Endothelial cell of umbilical vein (primary cell): ENCODE data around the gene CCT3. TPM values are rescaled to one million over a fixed set of nuclear protein-coding genes. Genes with fewer than 3 reads are reported as not detected.

Source experiments
- BruUV-seq: library from RNA; stranded (reverse); fragments of 400-500 nt; replicated peaks from 2 replicates; lab custom pipeline; 2021; lab: Mats Ljungman, UMichigan
- CTCF ChIA-PET: fragments of 300-600, 350-600 bp; sonication (Branson Sonifier 250); formaldehyde crosslinking; loops from one replicate; lab custom pipeline; 2021; ENCODE audit warnings: antibody characterized with exemption, inconsistent platforms; lab: Charles Lee
- POLR2A ChIA-PET: fragments of 300-600, 350-600 bp; sonication (Branson Sonifier 250); formaldehyde crosslinking; loops from one replicate; lab custom pipeline; 2021; ENCODE audit warnings: antibody characterized with exemption, inconsistent platforms; lab: Charles Lee
- DNase-seq: peaks from one replicate; pipeline ENCODE4 v3.0.0-alpha.2; 2011; ENCODE audit warnings: low read depth, low spot score
- FAIRE-seq: peaks from 2 replicates; lab custom pipeline; 2011; peaks lifted over from hg19 to GRCh38; lab: Jason Lieb, UNC
- H2AFZ ChIP-seq: 2 replicates; pipeline ENCODE4 v1.6.0; 2012; ENCODE audit warnings: low read depth, low read length, control low read depth, inconsistent platforms
- H3K27ac ChIP-seq: 2 replicates; pipeline ENCODE4 v1.5.1; 2011; ENCODE audit warnings: low read depth, mild to moderate bottlenecking, control low read depth, low read length, moderate library complexity; ENCODE audit not compliant: insufficient read depth
- H3K27me3 ChIP-seq, 2 experiments: 2 replicates each; pipeline versions ENCODE4 v1.6.0 to v1.6.1; 2011; ENCODE audit warnings: low read length in 2 of 2, mixed read lengths in 1 of 2; ENCODE audit not compliant: control insufficient read depth in 2 of 2, insufficient read depth in 2 of 2
- H3K36me3 ChIP-seq, 2 experiments: 2 replicates in 1 of 2; 3 replicates in 1 of 2; pipeline ENCODE4 v1.5.1; 2011; ENCODE audit warnings: low read length in 2 of 2, mild to moderate bottlenecking in 1 of 2, moderate library complexity in 1 of 2; ENCODE audit not compliant: control insufficient read depth in 2 of 2, insufficient read depth in 2 of 2; ENCODE audit errors: extremely low read depth in 1 of 2
- H3K4me1 ChIP-seq: 3 replicates; pipeline ENCODE4 v1.5.1; 2011; ENCODE audit warnings: mild to moderate bottlenecking, low read length; ENCODE audit not compliant: control insufficient read depth, insufficient read depth; ENCODE audit errors: extremely low read depth
- H3K4me2 ChIP-seq: 2 replicates; pipeline ENCODE4 v1.6.1; 2011; ENCODE audit warnings: low read length, control low read depth, mixed read lengths; ENCODE audit not compliant: insufficient read depth
- H3K4me3 ChIP-seq, 3 experiments: fragments of 200-600 bp in 1 of 3; sonication (generic), shearing (Covaris generic) in 1 of 3; replicated peaks in 1 of 3; 2 replicates each; pipeline ENCODE4 v1.5.1; 2011 to 2016; ENCODE audit warnings: control low read depth in 3 of 3, low read length in 3 of 3, mild to moderate bottlenecking in 2 of 3, inconsistent platforms in 1 of 3, low read depth in 1 of 3, moderate library complexity in 1 of 3; ENCODE audit not compliant: insufficient read depth in 1 of 3
- H3K79me2 ChIP-seq: 2 replicates; pipeline ENCODE4 v1.6.0; 2012; ENCODE audit warnings: low read length, inconsistent platforms; ENCODE audit not compliant: control insufficient read depth, insufficient read depth
- H3K9ac ChIP-seq: replicated peaks from 2 replicates; pipeline ENCODE3; 2011; ENCODE audit warnings: low read length, control low read depth; ENCODE audit not compliant: insufficient read depth; ENCODE audit errors: extremely low read depth
- H3K9me1 ChIP-seq: replicated peaks from 3 replicates; pipeline ENCODE4 v1.6.0; 2011; ENCODE audit warnings: mild to moderate bottlenecking, low read length; ENCODE audit not compliant: control insufficient read depth, insufficient read depth; ENCODE audit errors: extremely low read depth
- H3K9me3 ChIP-seq: replicated peaks from 2 replicates; pipeline ENCODE4 v1.5.1; 2012; ENCODE audit warnings: low read length, inconsistent platforms; ENCODE audit not compliant: control insufficient read depth, insufficient read depth
- H4K20me1 ChIP-seq: replicated peaks from 2 replicates; pipeline ENCODE3; 2011; ENCODE audit warnings: mild to moderate bottlenecking, low read length; ENCODE audit not compliant: control insufficient read depth, insufficient read depth; ENCODE audit errors: extremely low read depth
- EZH2 ChIP-seq: IDR thresholded peaks from 2 replicates; pipeline ENCODE4 v1.6.1; 2012; ENCODE audit warnings: borderline replicate concordance, low read depth, mild to moderate bottlenecking, moderate library complexity, low read length, inconsistent platforms; ENCODE audit not compliant: severe bottlenecking
- FOS ChIP-seq: IDR thresholded peaks from 2 replicates; pipeline ENCODE4 v1.6.1; 2011; ENCODE audit warnings: mild to moderate bottlenecking, low read length, moderate library complexity, borderline replicate concordance; ENCODE audit not compliant: insufficient read depth
- GATA2 ChIP-seq: IDR thresholded peaks from 2 replicates; pipeline ENCODE4 v1.7.0; 2011; ENCODE audit warnings: low read depth, mild to moderate bottlenecking, moderate library complexity, mixed read lengths, low read length; ENCODE audit not compliant: insufficient read length, insufficient read depth
- JUN ChIP-seq: IDR thresholded peaks from 2 replicates; pipeline ENCODE4 v1.6.1; 2011; ENCODE audit warnings: borderline replicate concordance, low read depth; ENCODE audit not compliant: insufficient read length, insufficient read depth
- MYC ChIP-seq: IDR thresholded peaks from one replicate; pipeline ENCODE4 v1.6.1; 2011; ENCODE audit warnings: mild to moderate bottlenecking, low read depth, low read length
- POLR2A ChIP-seq: IDR thresholded peaks from 2 replicates; pipeline ENCODE4 v1.6.1; 2012; ENCODE audit warnings: low read depth, mild to moderate bottlenecking, control low read depth, low read length
- POLR2AphosphoS5 ChIP-seq: IDR thresholded peaks from 2 replicates; pipeline ENCODE4 v1.6.1; 2012; ENCODE audit warnings: low read depth, mild to moderate bottlenecking, control low read depth, low read length, moderate library complexity; ENCODE audit not compliant: insufficient read depth
- dilution Hi-C: fragments of 300-500 bp; cut with MboI; formaldehyde crosslinking; loops from one replicate; pipeline ENCODE4 v1.15.0; 2019; ENCODE audit warnings: low sequenced_read_pairs; ENCODE audit not compliant: extremely low pct_ligation_motif_present
- intact Hi-C: fragments of 100-400 bp; cut with micrococcal nuclease; formaldehyde crosslinking; loops from one replicate; pipeline ENCODE4 v1.10.0; 2022
- polyA plus RNA-seq, 4 experiments: library from polyadenylated mRNA; depleted of rRNA in 3 of 4; stranded (reverse) in 3 of 4; unstranded in 1 of 4; fragments of >200 nt; gene quantifications; 2 replicates each; pipeline versions ENCODE4 v1.2.1 to v1.2.3, GENCODE V29; 2011 to 2012; ENCODE audit warnings: missing spikeins in 1 of 4
- total RNA-seq: library from RNA; stranded (reverse); gene quantifications from 2 replicates; pipeline ENCODE4 v1.2.3, GENCODE V29; 2021
- TF ChIP-seq, protein P1 (sequence below), 2 donors: IDR thresholded peaks; 1 replicate in 1 of 2; 2 replicates in 1 of 2; pipeline ENCODE4 v1.5.1; 2011; ENCODE audit warnings: low read length in 2 of 2, mild to moderate bottlenecking in 2 of 2, moderate library complexity in 2 of 2, control low read depth in 1 of 2, inconsistent platforms in 1 of 2, low read depth in 1 of 2; ENCODE audit not compliant: insufficient read depth in 1 of 2; ENCODE audit errors: extremely low read depth in 1 of 2
- TF ChIP-seq, protein P2 (sequence below): IDR thresholded peaks from 2 replicates; pipeline ENCODE4 v1.6.1; 2011; ENCODE audit not compliant: insufficient read depth, insufficient read length

Gene CCT3
- total and polyA plus RNA-seq, 2 donors (not counting 3 experiments of a cell fraction or from before 2014, with no cell fraction given), result 276 to 367 TPM

DNA sequence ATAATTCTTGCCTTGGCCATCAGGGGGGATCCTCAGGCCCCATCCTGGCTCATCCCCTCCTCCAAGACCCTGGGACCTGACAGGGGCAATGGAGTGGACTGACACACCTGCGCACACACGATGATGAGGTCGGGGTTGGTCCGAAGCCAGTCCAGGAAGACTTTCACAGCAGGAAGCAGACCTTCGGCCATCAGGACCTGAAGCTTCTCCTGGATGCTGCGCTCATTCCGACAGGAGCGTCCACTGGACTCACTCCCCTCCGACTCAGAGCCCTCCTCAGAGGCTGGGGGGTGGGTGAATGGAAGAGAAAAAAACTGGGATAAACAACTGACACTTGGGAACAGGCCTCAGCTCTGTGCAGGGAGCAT, 74.8 kb downstream of the CCT3 start:
- POLR2A ChIA-PET, result no interaction called here
- TF ChIP-seq, protein P1, sequence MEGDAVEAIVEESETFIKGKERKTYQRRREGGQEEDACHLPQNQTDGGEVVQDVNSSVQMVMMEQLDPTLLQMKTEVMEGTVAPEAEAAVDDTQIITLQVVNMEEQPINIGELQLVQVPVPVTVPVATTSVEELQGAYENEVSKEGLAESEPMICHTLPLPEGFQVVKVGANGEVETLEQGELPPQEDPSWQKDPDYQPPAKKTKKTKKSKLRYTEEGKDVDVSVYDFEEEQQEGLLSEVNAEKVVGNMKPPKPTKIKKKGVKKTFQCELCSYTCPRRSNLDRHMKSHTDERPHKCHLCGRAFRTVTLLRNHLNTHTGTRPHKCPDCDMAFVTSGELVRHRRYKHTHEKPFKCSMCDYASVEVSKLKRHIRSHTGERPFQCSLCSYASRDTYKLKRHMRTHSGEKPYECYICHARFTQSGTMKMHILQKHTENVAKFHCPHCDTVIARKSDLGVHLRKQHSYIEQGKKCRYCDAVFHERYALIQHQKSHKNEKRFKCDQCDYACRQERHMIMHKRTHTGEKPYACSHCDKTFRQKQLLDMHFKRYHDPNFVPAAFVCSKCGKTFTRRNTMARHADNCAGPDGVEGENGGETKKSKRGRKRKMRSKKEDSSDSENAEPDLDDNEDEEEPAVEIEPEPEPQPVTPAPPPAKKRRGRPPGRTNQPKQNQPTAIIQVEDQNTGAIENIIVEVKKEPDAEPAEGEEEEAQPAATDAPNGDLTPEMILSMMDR (IDR thresholded peaks at IDR 0.05; ENCODE audit: extremely low read depth in 1 of 2, insufficient read depth in 1 of 2, low read depth in 1 of 2, low read length in 2 of 2), result no peak
- TF ChIP-seq FOS (no peak), POLR2A (no peak), EZH2 (no peak), POLR2AphosphoS5 (no peak), MYC (no peak), JUN (no peak), GATA2 (no peak)
- TF ChIP-seq, protein P2, sequence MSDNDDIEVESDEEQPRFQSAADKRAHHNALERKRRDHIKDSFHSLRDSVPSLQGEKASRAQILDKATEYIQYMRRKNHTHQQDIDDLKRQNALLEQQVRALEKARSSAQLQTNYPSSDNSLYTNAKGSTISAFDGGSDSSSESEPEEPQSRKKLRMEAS, result no peak
- Histone ChIP-seq H2AFZ (no peak overlapping the region), H3K4me2 (no peak overlapping the region), H3K4me1 (no peaks in the 10 kb centered on the region), H3K79me2 (no peaks in the 10 kb centered on the region), H3K9ac (no peak overlapping the region), H3K4me3 (no peak overlapping the region), H3K27ac (no peak overlapping the region), H3K36me3 (peaks cover 21 to 82% of the 10 kb centered on the region in 2 experiments), H3K9me3 (no peaks in the 10 kb centered on the region), H3K27me3 (no peaks in the 10 kb centered on the region), H3K9me1 (no peaks in the 10 kb centered on the region), H4K20me1 (no peaks in the 10 kb centered on the region)
- intact Hi-C loops (no loop called here), dilution Hi-C loops (no loop called here)
- DNase-seq, result no peak
- no peak for FAIRE-seq
- BruUV-seq, result no TSS peak
- CTCF ChIA-PET, result no interaction called here
